Activated CD4-positive, alpha-beta memory T cell treated with anti-CD3 and anti-CD28 coated beads for 36 hours (primary cell): ENCODE results near the gene SRCIN1. TPM values are rescaled to one million over a fixed set of nuclear protein-coding genes. Genes with fewer than 3 reads are reported as not detected.
"Not testable (repeated sequence)": the region's sequence is repeated elsewhere in the genome, so short reads cannot be mapped to it uniquely, and the experiment has no call there.

ENCODE experiments used
- CTCF ChIA-PET: fragments of 350-600 bp; sonication (Branson Sonifier 250); formaldehyde crosslinking; loops from one replicate; lab custom pipeline; 2021; ENCODE audit warnings: antibody characterized with exemption, inconsistent platforms; lab: Charles Lee
- POLR2A ChIA-PET: fragments of 350-600 bp; sonication (Branson Sonifier 250); formaldehyde crosslinking; loops from one replicate; lab custom pipeline; 2021; ENCODE audit warnings: antibody characterized with exemption; lab: Charles Lee
- DNase-seq: peaks from one replicate; pipeline ENCODE4 v3.0.0-alpha.2; 2020
- H3K27ac Mint-ChIP-seq: one replicate; pipeline ENCODE4 v1.8.0; 2021; ENCODE audit warnings: mixed read lengths
- H3K27me3 Mint-ChIP-seq: one replicate; pipeline ENCODE4 v1.8.0; 2021; ENCODE audit warnings: mixed read lengths
- H3K36me3 Mint-ChIP-seq: one replicate; pipeline ENCODE4 v1.8.0; 2021; ENCODE audit warnings: mixed read lengths
- H3K4me1 Mint-ChIP-seq: one replicate; pipeline ENCODE4 v1.8.0; 2021; ENCODE audit warnings: low read depth, mixed read lengths
- H3K4me3 Mint-ChIP-seq: one replicate; pipeline ENCODE4 v1.8.0; 2021; ENCODE audit warnings: mild to moderate bottlenecking, mixed read lengths
- H3K9me3 Mint-ChIP-seq: one replicate; pipeline ENCODE4 v1.8.0; 2021; ENCODE audit warnings: mixed read lengths
- intact Hi-C: fragments of 100-400 bp; cut with micrococcal nuclease; formaldehyde crosslinking; loops from one replicate; pipeline ENCODE4 v1.15.1; 2023
- total RNA-seq, 2 experiments: library from RNA; stranded (reverse); gene quantifications; one replicate each; pipeline ENCODE4 v1.2.3, GENCODE V29; 2021

The SRCIN1 gene
- total RNA-seq, 2 experiments from 2014 or later, result 0.92 to 1.6 TPM

- CTCF ChIA-PET, result interaction anchor here (0.8 to 1.3 kb wide), 3 partner anchors 24 to 134 kb away, joined by 3 to 4 read pairs (median 3); no protein-coding TSS in a partner anchor
- intact Hi-C loops, result no loop called here
- H3K9me3 Mint-ChIP-seq, result no peaks in the 10 kb centered on the region
These were observed 71.3 kb downstream of the SRCIN1 start for GRCh38 chr17:38534498-38534885.

GRCh38 chr17:38533866-38534497 is 71.8 kb downstream of the SRCIN1 start:
- H3K27ac Mint-ChIP-seq, result no peak overlapping the region
- H3K27me3 Mint-ChIP-seq, result peaks cover 32% of the 10 kb centered on the region
- H3K4me3 Mint-ChIP-seq, result no peak overlapping the region
- H3K4me1 Mint-ChIP-seq, result no peaks in the 10 kb centered on the region
- intact Hi-C loops, result no loop called here
- H3K9me3 Mint-ChIP-seq, result no peaks in the 10 kb centered on the region
- H3K36me3 Mint-ChIP-seq, result no peaks in the 10 kb centered on the region
- CTCF ChIA-PET, result interaction anchor here (1.0 to 1.3 kb wide), 2 partner anchors 24 to 134 kb away, joined by 3 to 4 read pairs; no protein-coding TSS in a partner anchor
- DNase-seq, result no peak
- POLR2A ChIA-PET, result no interaction called here

More at GRCh38 chr17:38534498-38534885, 71.3 kb downstream of the SRCIN1 start:
- Mint-ChIP-seq H3K27ac (no peak overlapping the region), H3K36me3 (no peaks in the 10 kb centered on the region), H3K4me1 (no peaks in the 10 kb centered on the region), H3K4me3 (no peak overlapping the region), H3K27me3 (peaks cover 32% of the 10 kb centered on the region)
- POLR2A ChIA-PET, result no interaction called here
- DNase-seq, result no peak

DNA sequence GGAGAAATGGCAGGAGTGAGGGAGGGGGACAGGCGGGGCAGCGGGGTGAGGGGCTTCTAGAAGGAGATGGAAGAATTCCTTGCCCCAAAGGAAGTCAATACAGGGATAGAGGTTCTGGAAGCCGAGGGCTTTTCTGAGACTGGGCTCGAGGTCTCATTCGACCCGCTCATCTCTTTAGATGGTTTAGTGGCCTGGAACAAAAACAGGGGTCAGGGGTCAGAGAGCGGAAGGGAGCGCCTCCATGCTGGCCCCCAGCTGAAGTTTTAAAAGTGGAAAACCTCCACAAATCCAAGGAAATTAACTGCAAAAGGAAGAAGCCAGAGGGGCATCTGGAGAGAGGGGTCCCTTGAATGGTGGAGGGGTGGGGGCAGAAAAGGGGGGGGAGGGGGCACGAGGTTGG is 72.5 kb downstream of the SRCIN1 start:
- CTCF ChIA-PET, result interaction anchor here (1.3 kb wide), 1 partner anchor 25 kb away, joined by 4 read pairs; no protein-coding TSS in a partner anchor
- H3K27ac Mint-ChIP-seq, result no peak overlapping the region
- intact Hi-C loops, result no loop called here
- POLR2A ChIA-PET, result no interaction called here
- H3K4me1 Mint-ChIP-seq, result peaks cover 3% of the 10 kb centered on the region
- H3K36me3 Mint-ChIP-seq, result no peaks in the 10 kb centered on the region
- DNase-seq, result no peak
- no peak overlapping the region for H3K4me3 Mint-ChIP-seq
- no peaks in the 10 kb centered on the region for H3K9me3 Mint-ChIP-seq
- peaks cover 35% of the 10 kb centered on the region for H3K27me3 Mint-ChIP-seq

DNA sequence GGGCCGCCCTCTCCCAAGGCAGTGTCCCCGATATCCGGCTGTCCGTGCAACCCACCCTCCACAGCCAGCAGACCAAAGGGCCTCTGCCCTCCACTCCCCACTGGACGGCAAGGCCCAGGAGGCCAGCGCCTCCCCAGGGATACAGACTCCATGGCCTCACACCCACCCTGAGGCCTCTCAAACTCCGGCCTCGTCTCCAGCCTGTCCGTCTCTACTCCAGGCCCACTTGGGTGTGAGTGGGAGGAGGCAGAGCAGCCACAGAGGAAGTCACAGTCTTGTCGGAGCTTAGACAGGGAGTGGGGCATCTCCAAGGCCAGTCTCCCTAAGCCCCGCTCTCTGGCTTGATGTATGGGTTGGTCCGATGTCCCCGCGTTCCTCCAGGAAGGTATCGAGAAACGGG is 73.3 kb downstream of the SRCIN1 start:
- peaks cover 39% of the 10 kb centered on the region for H3K27me3 Mint-ChIP-seq
- H3K4me1 Mint-ChIP-seq, result peaks cover 8% of the 10 kb centered on the region
- ChIA-PET CTCF (no interaction called here), POLR2A (no interaction called here)
- intact Hi-C loops, result no loop called here
- H3K9me3 Mint-ChIP-seq, result no peaks in the 10 kb centered on the region
- no peak overlapping the region for H3K27ac Mint-ChIP-seq
- H3K4me3 Mint-ChIP-seq, result no peak overlapping the region
- no peaks in the 10 kb centered on the region for H3K36me3 Mint-ChIP-seq
- DNase-seq, result no peak

- H3K9me3 Mint-ChIP-seq, H3K36me3 Mint-ChIP-seq, DNase-seq, POLR2A ChIA-PET, intact Hi-C loops, CTCF ChIA-PET, H3K4me3 Mint-ChIP-seq, H3K27ac Mint-ChIP-seq, H3K4me1 Mint-ChIP-seq: not testable (repeated sequence)
- peaks cover 39% of the 10 kb centered on the region for H3K27me3 Mint-ChIP-seq
These were observed 74.0 kb downstream of the SRCIN1 start for GRCh38 chr17:38531761-38532160.

GRCh38 chr17:38530856-38531255 is 74.9 kb downstream of the SRCIN1 start:
- H3K9me3 Mint-ChIP-seq, CTCF ChIA-PET, H3K27ac Mint-ChIP-seq, H3K4me1 Mint-ChIP-seq, intact Hi-C loops, H3K4me3 Mint-ChIP-seq, H3K36me3 Mint-ChIP-seq, POLR2A ChIA-PET, DNase-seq: not testable (repeated sequence)
- peaks cover 30% of the 10 kb centered on the region for H3K27me3 Mint-ChIP-seq

GRCh38 chr17:38528141-38528540 is 77.6 kb downstream of the SRCIN1 start:
- H3K36me3 Mint-ChIP-seq, intact Hi-C loops, H3K4me1 Mint-ChIP-seq, H3K27ac Mint-ChIP-seq, DNase-seq, POLR2A ChIA-PET, H3K9me3 Mint-ChIP-seq, H3K4me3 Mint-ChIP-seq: not testable (repeated sequence)
- CTCF ChIA-PET, result interaction anchor here (0.7 kb wide), 1 partner anchor 30 kb away, joined by 3 read pairs; no protein-coding TSS in a partner anchor
- peaks cover 27% of the 10 kb centered on the region for H3K27me3 Mint-ChIP-seq

DNA sequence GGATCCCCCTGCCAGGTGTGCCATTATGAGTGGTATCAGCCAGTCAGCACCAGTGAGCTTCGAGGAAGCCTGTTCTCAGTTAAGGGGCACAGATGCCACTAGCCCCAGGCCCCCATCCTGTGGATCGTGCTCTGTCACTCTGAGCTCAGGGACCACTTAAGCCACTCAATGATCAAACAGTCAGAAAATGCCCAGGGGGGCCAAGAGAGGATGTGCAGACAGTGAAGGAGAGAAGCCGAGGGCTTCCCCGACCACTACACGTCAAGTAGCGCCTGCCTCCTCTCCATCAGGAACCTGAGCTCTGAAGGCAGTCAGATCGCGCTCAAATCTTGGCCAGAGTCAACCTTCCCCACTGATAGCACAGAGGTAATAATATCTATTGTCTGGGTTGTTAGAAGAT is 79.2 kb downstream of the SRCIN1 start:
- H3K36me3 Mint-ChIP-seq, intact Hi-C loops, POLR2A ChIA-PET, CTCF ChIA-PET, H3K27ac Mint-ChIP-seq, H3K4me1 Mint-ChIP-seq, DNase-seq, H3K9me3 Mint-ChIP-seq, H3K4me3 Mint-ChIP-seq: not testable (repeated sequence)
- peaks cover 28% of the 10 kb centered on the region for H3K27me3 Mint-ChIP-seq

DNA sequence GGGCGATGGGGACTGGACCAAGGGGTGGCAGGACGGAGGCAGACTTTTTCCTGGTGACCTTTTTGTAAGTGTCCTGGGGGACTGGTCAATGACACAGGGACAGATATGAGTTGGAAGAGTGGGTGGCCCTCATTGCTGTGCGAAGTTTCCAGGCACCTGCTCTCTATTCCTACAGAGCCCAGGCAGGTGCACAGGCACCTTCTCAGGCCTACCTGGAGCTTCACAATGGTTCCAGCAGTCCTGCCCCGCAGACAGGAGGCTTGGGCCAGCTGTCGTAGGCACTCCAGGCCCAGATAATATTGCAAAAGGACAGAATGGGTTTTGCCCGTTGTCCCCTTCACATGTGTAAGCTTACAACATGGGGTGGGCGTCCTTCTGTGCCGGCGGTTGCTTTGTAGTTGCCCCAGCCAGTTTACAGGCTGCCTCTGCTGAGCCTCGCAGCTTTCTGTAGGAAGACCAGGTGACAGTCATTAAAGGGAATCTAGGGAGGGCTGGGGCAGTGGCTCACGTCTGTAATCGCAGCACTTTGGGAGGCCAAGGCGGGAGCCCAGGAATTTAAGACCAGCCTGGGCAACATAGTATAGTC is 93.2 kb downstream of the SRCIN1 start:
- H3K36me3 Mint-ChIP-seq, result no peaks in the 10 kb centered on the region
- POLR2A ChIA-PET, result no interaction called here

DNA sequence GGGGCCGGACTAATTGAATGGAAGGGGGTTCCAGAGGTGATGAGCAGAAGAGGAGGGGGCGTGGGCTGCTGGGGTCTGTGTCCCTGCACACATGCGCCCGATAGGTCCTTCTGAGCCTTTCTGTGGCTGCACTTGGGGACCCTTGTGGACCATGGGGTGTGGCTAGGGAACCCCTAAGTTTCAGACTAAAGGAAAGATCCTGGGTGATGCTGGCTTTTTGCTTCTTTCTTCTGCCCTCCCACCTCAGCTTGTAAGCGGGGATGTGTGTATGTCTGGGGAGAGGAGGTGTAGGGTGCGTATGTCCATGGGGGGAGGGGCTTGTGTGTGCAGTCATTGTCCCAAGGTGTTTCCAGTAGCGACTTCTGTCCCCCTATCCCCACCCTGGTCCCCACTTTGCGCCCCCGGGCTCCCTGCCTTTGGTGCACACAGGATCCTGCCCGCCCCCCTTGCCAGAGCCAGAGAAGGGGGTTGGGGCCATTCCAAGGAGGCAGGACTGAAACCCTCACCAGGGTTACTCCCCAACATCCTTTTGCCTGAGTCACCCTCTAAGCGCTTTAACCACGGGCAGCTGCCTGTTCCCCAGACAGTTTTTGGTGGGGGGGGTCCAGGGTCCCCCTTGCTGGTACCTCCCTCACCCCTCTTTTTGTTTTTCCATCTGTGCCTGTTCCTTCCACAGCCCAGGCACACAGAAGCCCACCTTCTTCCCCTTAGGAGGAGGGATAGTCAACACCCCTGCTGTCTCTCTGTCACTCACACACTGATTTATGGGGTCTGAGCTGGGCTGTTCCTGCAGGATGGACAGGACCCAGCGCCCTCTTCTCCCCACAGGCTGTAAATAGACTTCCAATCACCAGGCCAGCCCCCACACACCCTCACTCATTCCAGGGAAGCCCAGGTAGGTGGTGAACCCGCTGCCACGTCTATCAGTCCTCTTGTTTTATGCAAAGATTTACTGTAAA is 94.3 kb downstream of the SRCIN1 start:
- H3K27me3 Mint-ChIP-seq, result peaks cover 39% of the 10 kb centered on the region
- no peaks in the 10 kb centered on the region for H3K9me3 Mint-ChIP-seq
- no peak for DNase-seq
- intact Hi-C loops, result no loop called here
- POLR2A ChIA-PET, result no interaction called here
- no peaks in the 10 kb centered on the region for H3K36me3 Mint-ChIP-seq
- CTCF ChIA-PET, result interaction anchor here (0.6 to 2.2 kb wide), 2 partner anchors 47 to 56 kb away, joined by 3 to 13 read pairs; no protein-coding TSS in a partner anchor
- no peak overlapping the region for H3K4me3 Mint-ChIP-seq
- H3K27ac Mint-ChIP-seq, result no peak overlapping the region
- peaks cover 9% of the 10 kb centered on the region for H3K4me1 Mint-ChIP-seq

More for the DNA sequence above, 93.2 kb downstream of the SRCIN1 start:
- Mint-ChIP-seq H3K4me3 (no peak overlapping the region), H3K9me3 (no peaks in the 10 kb centered on the region), H3K27ac (no peak overlapping the region), H3K4me1 (peaks cover 9% of the 10 kb centered on the region), H3K27me3 (peaks cover 37% of the 10 kb centered on the region)
- no peak for DNase-seq
- intact Hi-C loops, result no loop called here
- CTCF ChIA-PET, result interaction anchor here (1.4 kb wide), 1 partner anchor 46 kb away, joined by 5 read pairs; no protein-coding TSS in a partner anchor

GRCh38 chr17:38510421-38511149 is 95.2 kb downstream of the SRCIN1 start:
- intact Hi-C loops, result no loop called here
- ChIA-PET POLR2A (no interaction called here), CTCF (interaction anchor here (0.6 to 2.2 kb wide), 5 partner anchors 27 to 157 kb away, joined by 3 to 13 read pairs (median 10); no protein-coding TSS in a partner anchor)
- Mint-ChIP-seq H3K4me3 (no peak overlapping the region), H3K27ac (no peak overlapping the region), H3K27me3 (peaks cover 39% of the 10 kb centered on the region), H3K9me3 (no peaks in the 10 kb centered on the region), H3K36me3 (no peaks in the 10 kb centered on the region), H3K4me1 (peaks cover 9% of the 10 kb centered on the region)
- peak; percentile 18 for DNase-seq
